MM.1S (cell line): ENCODE measurements around the gene KYNU.
A peak's percentile ranks its signal among the peaks of the same experiment; 100 is the strongest.
"Not testable (repeated sequence)": the region's sequence is repeated elsewhere in the genome, so short reads cannot be mapped to it uniquely, and the experiment has no call there.

ENCODE experiments used
- DNase-seq: peaks from one replicate; pipeline ENCODE4 v3.0.0-alpha.2; 2015
- H2AFZ ChIP-seq: fragments of 300-600 bp; sonication (generic); 2 replicates; pipeline ENCODE4 v1.6.0; 2016; ENCODE audit warnings: antibody characterized with exemption, low read length
- H3F3A ChIP-seq: fragments of 300-600 bp; sonication (generic); 2 replicates; pipeline ENCODE4 v1.6.1; 2016; ENCODE audit warnings: mild to moderate bottlenecking, antibody characterized with exemption, low read length, moderate library complexity, mixed read lengths; ENCODE audit not compliant: insufficient read depth
- H3K27ac ChIP-seq: fragments of 300-600 bp; sonication (generic); 2 replicates; pipeline ENCODE4 v1.5.1; 2016; ENCODE audit warnings: mild to moderate bottlenecking, low read length
- H3K27me3 ChIP-seq: fragments of 300-600 bp; sonication (generic); replicated peaks from 2 replicates; pipeline ENCODE4 v1.6.0; 2016; ENCODE audit warnings: low read length; ENCODE audit not compliant: insufficient read depth
- H3K36me3 ChIP-seq: fragments of 300-600 bp; sonication (generic); replicated peaks from 2 replicates; pipeline ENCODE4 v1.6.1; 2016; ENCODE audit warnings: mild to moderate bottlenecking, low read length, mixed read lengths; ENCODE audit not compliant: insufficient read depth
- H3K4me1 ChIP-seq: fragments of 300-600 bp; sonication (generic); 2 replicates; pipeline ENCODE4 v1.6.1; 2016; ENCODE audit warnings: low read length, mixed read lengths
- H3K4me2 ChIP-seq: fragments of 300-600 bp; sonication (generic); 2 replicates; pipeline ENCODE4 v1.6.0; 2016; ENCODE audit warnings: low read depth, low read length
- H3K4me3 ChIP-seq: fragments of 300-600 bp; sonication (generic); 2 replicates; pipeline ENCODE4 v1.5.1; 2016; ENCODE audit warnings: low read length, mixed read lengths
- H3K79me2 ChIP-seq: fragments of 300-600 bp; sonication (generic); 2 replicates; pipeline ENCODE4 v1.6.1; 2016; ENCODE audit warnings: mixed run types, low read length, mixed read lengths
- H3K9ac ChIP-seq: fragments of 300-600 bp; sonication (generic); 2 replicates; pipeline ENCODE4 v1.6.1; 2016; ENCODE audit warnings: low read length, mixed read lengths
- H3K9me2 ChIP-seq: fragments of 300-600 bp; sonication (generic); replicated peaks from 2 replicates; pipeline ENCODE4 v1.6.1; 2016; ENCODE audit warnings: mild to moderate bottlenecking, low read length, mixed read lengths; ENCODE audit not compliant: insufficient read depth
- H3K9me3 ChIP-seq: fragments of 300-600 bp; sonication (generic); replicated peaks from 2 replicates; pipeline ENCODE4 v1.6.1; 2016; ENCODE audit warnings: mild to moderate bottlenecking, low read length, mixed read lengths; ENCODE audit not compliant: insufficient read depth
- H4K20me1 ChIP-seq: fragments of 300-600 bp; sonication (generic); 2 replicates; pipeline ENCODE4 v1.6.1; 2016; ENCODE audit warnings: mild to moderate bottlenecking, low read length, moderate library complexity, mixed read lengths; ENCODE audit not compliant: insufficient read depth
- CTCF ChIP-seq: fragments of 300-600 bp; sonication (generic); IDR thresholded peaks from 2 replicates; pipeline ENCODE4 v1.5.1; 2016; ENCODE audit warnings: antibody characterized with exemption, low read length, mixed read lengths
- EZH2 ChIP-seq: fragments of 300-600 bp; sonication (generic); optimal IDR thresholded peaks from 2 replicates; pipeline ENCODE3; 2017; ENCODE audit warnings: low read depth, mild to moderate bottlenecking, antibody characterized with exemption, low read length, mixed read lengths
- EZH2phosphoT487 ChIP-seq: fragments of 300-600 bp; sonication (generic); IDR thresholded peaks from 2 replicates; pipeline ENCODE4 v1.6.1; 2018; ENCODE audit warnings: antibody characterized with exemption, low read length

Gene KYNU

GRCh38 chr2:142862847-142863246 lies 14.6 kb upstream of the KYNU start:
- Histone ChIP-seq H2AFZ (no peak overlapping the region), H3K4me1 (0 out of 2 replicates have a peak, but pooled peaks cover 4% of the 10 kb centered on the region), H3K9ac (no peak overlapping the region), H3K79me2 (no peaks in the 10 kb centered on the region), H3K27ac (no peak overlapping the region), H3K9me3 (no peaks in the 10 kb centered on the region), H3K4me3 (no peak overlapping the region), H3K27me3 (no peaks in the 10 kb centered on the region), H3K36me3 (no peaks in the 10 kb centered on the region), H3F3A (no peaks in the 10 kb centered on the region), H3K9me2 (no peaks in the 10 kb centered on the region), H4K20me1 (no peaks in the 10 kb centered on the region), H3K4me2 (no peak overlapping the region)
- TF ChIP-seq EZH2phosphoT487 (no peak), EZH2 (no peak), CTCF (no peak)
- no peak for DNase-seq

GRCh38 chr2:142863485-142863961 lies 13.9 kb upstream of the KYNU start:
- H3K9ac ChIP-seq, result no peak overlapping the region
- 0 out of 2 replicates have a peak, but pooled peaks cover 4% of the 10 kb centered on the region for H3K4me1 ChIP-seq
- H3K9me2 ChIP-seq, result no peaks in the 10 kb centered on the region
- H3K79me2 ChIP-seq, result no peaks in the 10 kb centered on the region
- no peaks in the 10 kb centered on the region for H3K36me3 ChIP-seq
- no peak overlapping the region for H3K4me2 ChIP-seq
- no peaks in the 10 kb centered on the region for H4K20me1 ChIP-seq
- no peaks in the 10 kb centered on the region for H3F3A ChIP-seq
- TF ChIP-seq CTCF (no peak), EZH2 (no peak), EZH2phosphoT487 (no peak)
- H3K27ac ChIP-seq, result no peak overlapping the region
- no peaks in the 10 kb centered on the region for H3K9me3 ChIP-seq
- no peak for DNase-seq
- no peak overlapping the region for H3K4me3 ChIP-seq
- no peak overlapping the region for H2AFZ ChIP-seq
- no peaks in the 10 kb centered on the region for H3K27me3 ChIP-seq

- not testable (repeated sequence) for H3K4me2 ChIP-seq, H3K27me3 ChIP-seq, H3K36me3 ChIP-seq, H4K20me1 ChIP-seq, H3K9me2 ChIP-seq, H3K9ac ChIP-seq, H3K27ac ChIP-seq, DNase-seq, H3K4me3 ChIP-seq, H3K9me3 ChIP-seq, H2AFZ ChIP-seq, H3K79me2 ChIP-seq, H3F3A ChIP-seq, H3K4me1 ChIP-seq
Observed at GRCh38 chr2:142864605-142865004, 12.9 kb upstream of the KYNU start.

GRCh38 chr2:142865924-142866323 lies 11.5 kb upstream of the KYNU start:
- Histone ChIP-seq H3K9ac (no peak overlapping the region), H3K4me2 (peak overlapping the region; percentile 57), H3K4me1 (0 out of 2 replicates have a peak, but pooled peaks cover 4% of the 10 kb centered on the region), H3K36me3 (no peaks in the 10 kb centered on the region), H3K4me3 (peak overlapping the region; percentile 12; the same call in 1 of the 2 replicates), H3K27me3 (no peaks in the 10 kb centered on the region), H3K79me2 (no peaks in the 10 kb centered on the region), H3K9me2 (no peaks in the 10 kb centered on the region), H2AFZ (peak overlapping the region; percentile 69), H3K9me3 (no peaks in the 10 kb centered on the region), H3F3A (no peaks in the 10 kb centered on the region), H4K20me1 (no peaks in the 10 kb centered on the region), H3K27ac (no peak overlapping the region)
- DNase-seq, result peak; percentile 55
- TF ChIP-seq CTCF, result no peak
- TF ChIP-seq EZH2phosphoT487, result no peak
- TF ChIP-seq EZH2, result no peak
